GM19043 (cell line): Measurements from ENCODE around the gene HTATSF1.

ENCODE experiments used
- ATAC-seq: cut with Tn5 transposase; IDR thresholded peaks from one replicate; pipeline ENCODE4 v1.9.1; 2021; ENCODE audit warnings: low read depth; ENCODE audit not compliant: unreplicated experiment

Gene HTATSF1

DNA sequence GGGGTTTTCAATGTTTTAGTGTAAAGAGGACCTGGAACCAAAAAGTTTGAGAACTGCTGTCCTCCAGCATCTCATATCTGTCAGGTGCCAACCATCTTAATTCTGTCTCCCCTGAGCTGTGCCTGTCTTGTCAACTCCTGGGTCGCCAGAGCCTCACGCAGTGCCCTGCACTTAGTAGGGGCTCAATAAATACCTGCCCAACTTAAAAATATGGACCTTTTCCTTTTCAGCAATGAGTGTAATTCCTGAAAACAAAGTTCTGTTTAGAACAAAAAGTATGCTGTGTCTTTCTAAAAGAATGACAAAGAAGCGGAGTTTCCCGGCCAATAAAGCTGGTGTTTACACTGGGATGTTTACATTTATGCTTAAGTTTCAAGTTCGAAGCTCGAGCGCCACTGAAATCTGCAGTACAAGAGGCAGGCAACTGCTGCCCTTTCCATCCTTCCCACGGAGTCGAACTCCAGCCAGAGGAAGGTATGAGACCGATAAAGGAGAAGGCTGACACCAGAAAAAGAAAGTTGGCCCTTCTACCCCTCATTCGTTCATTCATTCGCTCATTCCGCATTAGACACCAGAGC, 1.1 kb upstream of the HTATSF1 start:
- peak; percentile 0 for ATAC-seq

DNA sequence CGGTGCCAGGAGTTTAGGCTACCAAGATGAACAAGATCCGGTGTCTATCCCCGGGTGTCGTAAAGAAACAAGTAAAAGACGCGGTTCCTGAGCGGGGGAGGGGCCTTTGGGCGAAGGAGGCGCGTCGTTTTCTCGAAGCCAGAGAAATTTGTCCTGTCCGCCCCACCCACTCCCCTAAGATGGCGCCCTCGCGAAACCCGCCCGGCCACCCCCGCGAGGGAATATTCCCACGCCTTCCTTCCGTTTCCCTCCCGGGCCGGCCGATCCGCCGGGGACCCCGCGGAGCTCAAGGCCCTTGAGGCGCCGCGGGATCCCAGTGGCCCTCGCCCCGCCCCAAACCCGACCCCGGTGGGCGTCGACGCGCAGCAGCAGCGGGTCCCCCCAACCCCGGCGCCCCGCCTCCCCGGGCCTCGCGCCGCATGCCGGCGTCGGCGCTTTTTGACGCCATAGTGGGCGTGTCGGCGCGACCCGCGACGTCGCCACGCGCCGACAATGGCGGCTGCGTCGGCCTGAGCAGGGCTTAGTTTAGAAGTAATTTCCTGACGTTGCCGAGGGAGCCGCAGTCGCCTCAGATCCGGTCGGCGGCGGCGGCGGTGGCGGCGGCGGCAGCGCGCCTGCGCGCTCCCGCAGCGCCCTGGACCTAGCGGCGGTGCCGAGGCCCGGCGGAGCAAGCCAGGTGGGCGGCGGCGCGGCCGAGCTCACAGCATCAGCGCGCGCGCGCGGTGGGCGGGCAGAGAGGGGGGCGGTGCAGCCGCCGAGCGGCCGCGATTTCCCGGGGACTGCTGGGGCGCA, 432 bp upstream of the HTATSF1 start:
- ATAC-seq = peak; percentile 74

DNA sequence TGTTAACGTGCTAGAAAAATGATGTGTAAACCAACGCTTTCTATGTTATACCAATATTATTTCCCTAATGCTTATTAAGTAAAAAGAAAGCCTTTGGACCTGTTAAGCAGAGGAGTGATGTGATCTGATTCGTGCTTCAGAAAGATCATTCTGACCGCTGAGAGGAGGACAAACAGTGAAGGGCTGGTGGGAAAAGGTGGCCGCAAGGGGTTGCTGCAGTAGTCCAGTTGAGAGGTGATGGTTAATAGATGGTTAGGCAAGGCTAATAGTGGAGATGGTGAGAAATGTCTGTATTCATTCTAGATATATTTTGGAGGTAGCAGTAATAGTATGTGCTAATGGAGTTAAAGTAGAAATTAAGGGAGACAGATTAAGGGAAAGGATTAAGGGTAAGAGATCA, 21.7 kb downstream of the HTATSF1 start:
- no peak for ATAC-seq

DNA sequence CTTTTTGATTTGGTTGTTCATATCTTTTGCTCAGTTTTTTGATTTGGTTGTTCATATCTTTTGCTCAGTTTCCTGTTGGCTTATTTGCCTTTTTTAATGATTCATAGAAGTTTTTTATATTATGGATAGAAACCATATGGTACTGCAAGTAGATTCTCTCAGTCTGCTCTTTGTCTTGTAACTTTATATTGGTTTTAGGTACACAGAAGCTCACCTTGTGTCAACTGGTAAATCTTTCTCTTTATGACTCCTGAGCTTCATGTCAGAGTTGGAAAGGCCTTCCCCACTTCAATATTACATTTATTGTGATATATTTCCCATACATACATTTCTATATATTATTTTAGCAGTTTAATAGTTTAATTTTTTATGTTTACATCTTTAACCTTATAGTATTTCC, 26.4 kb downstream of the HTATSF1 start:
- ATAC-seq = no peak

DNA sequence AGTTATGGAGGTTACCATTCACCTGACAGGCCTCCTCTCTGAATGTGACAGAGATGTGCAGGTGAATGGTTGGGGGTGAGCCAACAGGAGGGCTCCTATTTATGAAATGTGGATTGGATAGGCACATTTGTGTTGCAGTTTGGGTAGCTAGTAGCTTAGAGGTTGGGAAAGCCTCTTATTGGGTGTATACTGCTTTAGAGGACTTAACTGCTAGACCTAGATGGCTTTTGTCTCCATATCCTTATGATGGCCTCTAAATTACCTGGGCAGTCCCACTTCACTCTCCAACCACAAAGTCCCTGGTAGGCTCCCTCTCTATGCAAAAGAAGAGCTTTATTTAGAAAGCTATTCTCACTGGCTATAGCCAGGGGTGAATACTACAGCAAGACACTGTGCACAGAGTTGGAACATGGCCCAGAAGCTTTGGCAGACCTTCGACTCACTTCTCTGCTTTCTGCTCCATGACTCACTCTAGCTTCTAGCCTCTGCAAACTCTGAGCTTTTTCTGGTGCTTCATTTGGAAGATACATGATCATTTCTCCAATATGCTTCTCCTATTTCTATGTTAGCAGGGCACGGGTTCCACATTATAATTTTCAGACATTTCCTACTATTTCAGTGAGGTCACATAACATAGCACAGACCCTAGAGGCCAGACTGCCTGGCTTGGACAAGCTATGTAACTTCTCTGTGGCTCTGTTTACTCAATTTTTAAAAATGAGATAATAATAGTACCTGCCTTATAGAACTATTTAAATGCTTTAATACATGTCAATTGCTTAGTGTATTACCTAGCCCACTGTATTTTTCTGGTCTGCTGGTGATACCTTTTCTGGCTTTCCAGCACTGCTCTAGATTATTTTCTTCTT, 28.6 kb downstream of the HTATSF1 start:
- no peak for ATAC-seq

DNA sequence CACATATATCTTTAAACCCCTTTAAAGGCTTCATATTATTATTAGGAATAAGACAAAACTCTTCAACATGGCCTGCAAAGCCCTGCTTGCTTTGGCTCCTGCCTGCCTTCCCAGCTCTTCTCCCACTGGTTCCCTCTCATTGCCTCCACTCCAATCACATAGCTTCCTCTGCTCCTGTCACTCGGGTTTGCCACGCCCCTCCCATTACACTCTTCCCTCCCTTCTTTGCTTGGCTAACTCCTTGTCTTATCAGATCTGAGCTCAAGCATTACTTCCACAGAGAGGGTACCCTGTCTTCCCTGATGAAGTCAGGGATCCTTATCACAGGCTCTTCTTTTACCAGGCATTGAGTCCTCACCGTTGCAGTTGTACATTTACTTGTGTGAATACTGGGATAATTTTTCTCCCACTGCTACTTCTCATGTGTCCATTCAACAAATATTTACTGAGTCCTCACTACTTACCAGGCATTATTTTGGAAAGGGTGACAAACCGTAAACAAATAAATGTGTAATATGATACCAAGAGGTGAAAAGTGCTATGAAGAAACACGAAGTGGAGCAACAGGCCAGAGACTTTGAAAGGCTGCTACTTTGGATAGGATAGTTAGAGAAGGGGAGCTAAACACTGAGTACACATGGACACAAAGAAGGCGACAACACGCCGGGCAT, 31.4 kb downstream of the HTATSF1 start:
- no peak for ATAC-seq

DNA sequence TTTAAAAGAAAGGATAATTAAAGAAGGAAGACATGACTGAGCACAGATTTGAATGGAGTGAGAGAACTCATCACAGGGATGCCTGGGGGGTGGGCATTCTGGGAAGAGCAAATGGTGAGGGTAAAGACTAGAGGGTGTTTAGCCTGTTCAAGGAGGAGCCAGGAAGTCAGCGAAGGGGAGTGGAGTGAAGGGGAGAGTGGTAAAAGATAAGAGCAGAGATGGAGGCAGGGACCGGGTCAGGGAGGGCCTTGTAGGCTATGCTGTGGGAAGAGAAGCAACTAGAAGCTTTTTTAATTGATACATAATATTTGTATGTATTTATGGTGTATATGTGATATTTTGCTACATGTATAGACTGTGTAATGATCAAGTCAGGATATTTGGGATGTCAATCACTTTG, 32.4 kb downstream of the HTATSF1 start:
- ATAC-seq = no peak

DNA sequence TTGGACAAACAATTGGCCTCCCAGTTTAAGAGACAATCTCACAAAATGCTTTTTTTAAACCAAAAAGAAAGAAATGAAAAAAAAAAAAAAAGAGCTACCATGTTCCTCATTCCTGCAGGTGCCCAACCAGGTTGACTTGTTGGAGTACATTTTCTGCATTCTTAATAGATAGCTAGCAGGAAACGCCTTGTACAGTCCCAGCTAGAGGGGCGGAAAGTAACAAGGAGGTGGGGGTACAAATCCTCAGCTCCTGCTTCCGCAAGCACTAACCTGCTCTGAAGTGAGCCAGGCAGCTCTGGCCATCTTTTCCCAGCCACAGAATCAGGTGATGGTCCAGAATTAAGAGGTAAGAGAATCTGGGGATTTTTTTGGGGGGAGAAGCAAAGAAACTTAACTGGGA, 34.6 kb downstream of the HTATSF1 start, which contains the start of gene VGLL1:
Gene VGLL1 (plus strand): TSS at position 265 of the 400 bp plus-strand sequence. CDS start 3,806 bp downstream, outside the sequence.
- no peak for ATAC-seq

DNA sequence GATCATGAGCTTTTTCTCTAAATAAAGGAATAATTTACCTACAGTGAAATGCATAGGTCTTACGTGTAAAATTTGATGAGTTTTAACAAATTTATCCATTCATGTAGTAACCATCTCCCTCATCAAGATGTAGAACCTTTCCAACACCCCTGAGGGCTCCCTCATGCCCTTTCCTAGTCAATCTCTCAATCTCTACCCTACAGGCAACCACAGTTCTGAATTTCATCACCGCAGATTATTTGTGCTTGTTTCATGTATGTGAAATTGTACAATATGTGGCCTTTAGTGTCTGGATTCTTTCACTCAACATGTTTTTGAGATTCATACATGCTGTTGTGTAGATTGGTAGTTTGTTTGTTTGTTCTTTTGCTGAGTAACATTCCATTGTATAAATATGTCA, 36.7 kb downstream of the HTATSF1 start:
- no peak for ATAC-seq

DNA sequence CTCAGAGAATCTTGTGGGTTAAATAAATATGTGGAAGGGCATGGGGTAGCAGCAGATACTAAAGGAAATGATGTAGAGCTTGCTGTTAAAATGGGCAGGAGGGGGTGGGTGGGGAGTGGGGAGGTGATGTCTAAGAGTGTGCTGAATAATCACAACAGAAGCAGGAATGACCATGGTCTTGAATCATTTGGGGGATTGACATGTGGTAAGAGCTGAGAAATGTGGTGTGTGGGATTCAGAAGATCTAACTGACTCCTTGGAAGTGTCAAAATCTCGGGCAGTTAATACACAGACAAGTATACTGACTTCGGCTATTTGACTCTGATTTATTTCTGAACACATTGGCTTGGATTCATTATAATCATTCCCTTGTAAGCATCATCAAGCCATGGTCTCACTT, 41.4 kb downstream of the HTATSF1 start:
- no peak for ATAC-seq

DNA sequence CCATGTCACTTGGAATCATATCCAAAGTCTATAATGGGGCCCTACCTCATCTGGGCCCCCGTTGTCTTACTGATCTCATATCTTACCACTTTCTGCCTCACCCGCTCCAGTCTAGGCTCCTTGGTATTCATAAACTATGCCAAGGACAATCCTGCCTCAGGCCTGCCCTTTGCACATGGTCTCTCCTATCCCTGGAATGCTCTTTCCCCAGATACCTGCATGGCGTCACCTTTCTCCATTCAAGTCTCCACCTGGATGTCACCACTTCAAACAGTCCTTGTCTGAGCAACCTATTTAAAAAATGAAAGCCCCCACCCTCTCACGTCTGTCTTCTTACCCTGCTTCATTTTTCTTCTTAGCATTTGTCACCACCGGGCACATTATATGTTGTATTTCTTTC, 42.8 kb downstream of the HTATSF1 start:
- ATAC-seq = no peak

DNA sequence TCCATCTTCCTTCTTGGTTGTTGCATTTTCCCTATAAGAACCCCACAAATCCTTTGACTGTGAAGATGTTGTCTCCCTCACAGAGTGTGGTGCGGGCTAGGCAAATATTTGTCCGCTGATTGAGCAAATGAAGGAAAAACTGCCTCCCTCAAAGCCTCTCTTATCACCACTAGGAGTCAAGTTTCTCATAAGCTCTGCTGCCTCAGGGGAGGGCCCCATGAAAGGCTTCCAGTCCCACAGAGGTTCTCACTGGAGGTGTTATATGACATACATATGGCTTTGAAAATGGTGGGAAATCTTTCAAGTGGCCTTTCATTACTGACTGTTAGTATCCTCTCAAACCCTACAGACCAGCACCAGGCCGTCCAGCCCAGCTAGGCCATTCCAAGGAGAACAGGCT, 43.9 kb downstream of the HTATSF1 start:
- ATAC-seq = no peak

DNA sequence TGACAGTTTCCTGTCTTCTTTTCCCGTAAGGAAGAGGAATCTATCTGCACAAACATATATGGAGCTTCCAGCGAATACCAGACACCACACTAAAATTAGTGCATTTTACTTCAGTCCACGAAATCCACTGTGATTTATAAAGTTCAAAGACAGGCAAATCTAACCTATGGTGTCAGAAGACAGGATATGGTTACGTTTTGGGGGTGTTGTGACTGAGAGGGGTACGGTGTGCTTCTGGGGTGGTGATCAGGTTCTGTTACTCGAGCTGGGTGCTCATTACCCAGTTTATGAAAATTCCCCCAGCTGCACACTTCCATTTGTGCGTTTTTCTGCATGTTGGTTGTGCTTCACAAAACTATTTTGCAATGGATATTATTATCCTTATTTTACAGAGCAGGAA, 44.9 kb downstream of the HTATSF1 start:
- ATAC-seq = no peak

DNA sequence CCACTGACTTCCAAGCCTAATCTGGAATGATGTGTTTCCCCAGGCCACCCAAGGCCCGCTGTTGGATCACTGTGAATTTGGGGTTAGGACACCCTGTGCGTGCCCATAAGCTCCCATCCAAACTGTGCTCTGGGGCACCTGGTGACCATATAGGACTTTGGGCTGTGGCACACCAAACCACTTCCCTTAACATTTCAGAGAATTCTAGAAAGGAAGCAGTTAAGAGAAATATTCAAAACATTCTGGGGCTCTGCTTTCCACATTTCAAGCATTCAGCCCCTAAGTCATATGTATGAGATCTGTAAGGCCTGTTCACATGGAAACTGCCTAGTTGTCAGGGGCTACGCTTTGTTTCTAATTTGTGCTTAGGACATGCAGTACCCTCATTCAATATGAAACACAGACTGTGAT, 49.0 kb downstream of the HTATSF1 start:
- no peak for ATAC-seq

DNA sequence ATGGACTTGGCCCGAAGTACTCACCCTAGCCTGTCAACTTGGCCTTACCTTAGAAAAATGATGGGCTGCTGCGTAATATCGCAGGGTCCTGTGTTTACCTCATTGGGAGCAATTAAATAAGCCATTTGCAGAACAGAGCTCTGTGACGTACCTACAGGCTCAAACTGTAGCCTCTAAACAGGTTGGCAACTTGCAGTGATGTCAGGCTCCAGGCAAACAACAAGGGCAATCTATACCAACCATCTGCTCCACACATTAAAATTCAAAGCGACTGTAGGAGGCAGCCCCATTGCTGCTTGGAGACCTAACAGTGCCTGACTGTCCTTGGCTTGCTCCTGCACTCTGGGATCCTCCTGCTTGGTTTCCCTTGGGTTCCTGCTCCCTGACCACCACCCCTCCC, 51.8 kb downstream of the HTATSF1 start:
- no peak for ATAC-seq

DNA sequence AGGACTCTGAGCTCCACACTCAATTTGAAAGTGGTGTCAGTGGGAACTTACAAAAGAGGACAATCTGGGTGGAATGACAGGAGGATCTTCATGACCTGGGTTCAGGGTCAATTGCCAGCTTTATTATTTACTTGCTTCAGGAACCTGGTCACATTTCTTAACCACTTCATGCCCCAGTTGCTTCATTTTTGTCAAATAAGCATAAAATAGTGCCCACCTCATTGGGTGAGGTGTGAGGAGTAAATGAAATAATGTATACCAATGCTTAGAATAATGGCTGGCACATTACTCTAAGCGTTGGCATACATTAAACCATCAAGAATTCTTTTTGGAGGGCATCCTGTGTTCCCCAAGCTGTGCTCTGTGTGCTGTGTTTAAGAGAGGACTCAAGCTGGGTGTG, 54.0 kb downstream of the HTATSF1 start:
- ATAC-seq = no peak

DNA sequence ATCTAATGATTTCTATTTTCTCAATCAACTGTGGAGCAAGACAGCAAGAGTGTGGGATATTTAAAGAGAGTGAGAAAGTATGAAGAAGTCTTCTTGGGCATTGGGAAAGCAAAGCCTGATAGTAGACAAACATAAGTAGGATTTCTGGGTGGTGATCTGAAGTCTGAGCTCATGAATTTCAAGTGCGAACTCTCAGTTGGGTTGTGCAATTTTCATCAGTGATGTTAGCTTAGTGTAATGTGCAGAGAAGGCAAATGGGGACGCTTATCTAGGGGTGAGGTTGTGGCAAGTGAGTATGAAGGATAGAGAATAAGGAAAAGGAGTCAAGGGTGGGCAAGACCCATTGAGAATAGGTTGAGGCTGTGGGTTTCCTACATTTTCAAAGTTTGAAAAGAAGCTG, 58.3 kb downstream of the HTATSF1 start:
- ATAC-seq = no peak
